Measurements from ENCODE around the gene AP2A1. TPM values are rescaled to one million over a fixed set of nuclear protein-coding genes. Genes with fewer than 3 reads are reported as not detected.

Gene AP2A1
- total RNA-seq, 1 donor from 2014 or later = 67.6 TPM

DNA sequence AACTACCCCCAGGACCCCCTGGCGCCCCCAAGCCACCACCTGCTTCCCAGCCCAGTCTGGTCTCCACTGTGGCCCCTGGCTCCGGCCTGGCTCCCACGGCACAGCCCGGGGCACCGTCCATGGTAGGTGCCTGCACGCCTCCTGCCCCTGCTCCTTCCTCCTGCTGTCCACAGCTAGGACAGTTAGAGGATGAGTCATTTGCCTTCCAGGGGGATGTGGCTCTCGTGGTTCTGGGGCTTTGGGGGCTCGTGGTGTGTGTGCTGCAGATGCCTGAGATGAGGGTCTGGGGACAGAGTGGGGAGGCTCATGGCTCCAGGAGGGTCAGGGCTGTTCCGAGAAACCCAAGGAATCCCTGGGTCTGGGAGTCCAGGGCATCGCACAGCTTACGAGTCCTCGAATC is 64.0 kb downstream of the AP2A1 start:
- TF ChIP-seq, protein P1, sequence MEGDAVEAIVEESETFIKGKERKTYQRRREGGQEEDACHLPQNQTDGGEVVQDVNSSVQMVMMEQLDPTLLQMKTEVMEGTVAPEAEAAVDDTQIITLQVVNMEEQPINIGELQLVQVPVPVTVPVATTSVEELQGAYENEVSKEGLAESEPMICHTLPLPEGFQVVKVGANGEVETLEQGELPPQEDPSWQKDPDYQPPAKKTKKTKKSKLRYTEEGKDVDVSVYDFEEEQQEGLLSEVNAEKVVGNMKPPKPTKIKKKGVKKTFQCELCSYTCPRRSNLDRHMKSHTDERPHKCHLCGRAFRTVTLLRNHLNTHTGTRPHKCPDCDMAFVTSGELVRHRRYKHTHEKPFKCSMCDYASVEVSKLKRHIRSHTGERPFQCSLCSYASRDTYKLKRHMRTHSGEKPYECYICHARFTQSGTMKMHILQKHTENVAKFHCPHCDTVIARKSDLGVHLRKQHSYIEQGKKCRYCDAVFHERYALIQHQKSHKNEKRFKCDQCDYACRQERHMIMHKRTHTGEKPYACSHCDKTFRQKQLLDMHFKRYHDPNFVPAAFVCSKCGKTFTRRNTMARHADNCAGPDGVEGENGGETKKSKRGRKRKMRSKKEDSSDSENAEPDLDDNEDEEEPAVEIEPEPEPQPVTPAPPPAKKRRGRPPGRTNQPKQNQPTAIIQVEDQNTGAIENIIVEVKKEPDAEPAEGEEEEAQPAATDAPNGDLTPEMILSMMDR (IDR thresholded peaks at IDR 0.05) = no peak
- no peaks in the 10 kb centered on the region for H3K27me3 ChIP-seq (ENCODE audit: low read depth)
- ATAC-seq (no peak), DNase-seq (no peak)
- no peaks in the 10 kb centered on the region for H3K4me1 ChIP-seq
- H3K9me3 ChIP-seq = no peaks in the 10 kb centered on the region
- intact Hi-C loops (cut with DNase I) = no loop called here
- no peak overlapping the region for H3K27ac ChIP-seq
- H3K4me3 ChIP-seq = no peak overlapping the region
- peaks cover 91% of the 10 kb centered on the region for H3K36me3 ChIP-seq

DNA sequence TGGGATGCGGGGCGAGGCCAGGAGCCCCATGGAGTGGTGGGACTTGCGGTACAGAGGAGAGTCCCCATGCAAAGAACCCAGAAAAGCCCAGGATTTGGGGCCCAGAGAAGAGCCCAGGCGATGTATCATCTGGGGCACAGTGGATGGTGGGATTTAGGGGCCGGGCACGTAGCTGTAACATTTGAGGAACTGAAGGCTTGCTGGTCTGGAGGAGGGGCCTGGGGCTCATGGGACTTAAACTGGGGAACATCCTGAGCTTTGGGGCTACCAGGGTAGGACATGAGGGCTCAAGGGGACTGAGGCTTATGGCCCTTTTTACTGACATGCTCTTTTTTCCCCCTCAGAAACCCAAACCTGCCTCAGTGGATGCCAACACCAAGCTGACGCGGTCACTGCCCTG is 64.8 kb downstream of the AP2A1 start:
- Histone ChIP-seq H3K36me3 (peaks cover 99% of the 10 kb centered on the region), H3K9me3 (no peaks in the 10 kb centered on the region), H3K4me1 (no peaks in the 10 kb centered on the region), H3K27ac (no peak overlapping the region), H3K27me3 (ENCODE audit: low read depth) (no peaks in the 10 kb centered on the region), H3K4me3 (no peak overlapping the region)
- TF ChIP-seq, protein P1 (IDR thresholded peaks at IDR 0.05) = no peak
- ATAC-seq (no peak), DNase-seq (no peak)
- intact Hi-C loops (cut with DNase I) = no loop called here

DNA sequence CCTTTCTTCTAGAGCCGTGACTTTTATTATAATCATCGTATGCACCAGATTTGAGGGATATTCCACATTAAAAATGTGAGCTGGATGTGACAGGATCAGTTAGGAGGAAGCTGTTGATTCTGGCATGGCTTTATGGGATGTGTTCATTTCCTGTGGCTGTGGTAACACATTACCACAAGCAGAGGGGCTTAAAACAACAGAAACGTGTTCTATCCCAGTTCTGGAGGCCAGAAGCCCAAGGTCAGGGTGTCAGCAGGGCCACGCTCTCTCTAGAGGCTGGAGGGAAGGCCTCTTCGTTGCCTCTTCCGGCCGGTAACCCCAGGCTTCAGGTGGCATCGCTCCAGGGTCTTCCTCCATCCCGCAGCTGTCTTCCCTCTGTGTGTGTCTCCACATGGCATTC is 65.8 kb downstream of the AP2A1 start:
- peaks cover 100% of the 10 kb centered on the region for H3K36me3 ChIP-seq
- H3K4me3 ChIP-seq = no peak overlapping the region
- no peaks in the 10 kb centered on the region for H3K9me3 ChIP-seq
- H3K27ac ChIP-seq = no peak overlapping the region
- no peaks in the 10 kb centered on the region for H3K27me3 ChIP-seq (ENCODE audit: low read depth)
- ATAC-seq (no peak), DNase-seq (no peak)
- intact Hi-C loops (cut with DNase I) = no loop called here
- TF ChIP-seq, protein P1 (IDR thresholded peaks at IDR 0.05) = no peak
- H3K4me1 ChIP-seq = no peaks in the 10 kb centered on the region

DNA sequence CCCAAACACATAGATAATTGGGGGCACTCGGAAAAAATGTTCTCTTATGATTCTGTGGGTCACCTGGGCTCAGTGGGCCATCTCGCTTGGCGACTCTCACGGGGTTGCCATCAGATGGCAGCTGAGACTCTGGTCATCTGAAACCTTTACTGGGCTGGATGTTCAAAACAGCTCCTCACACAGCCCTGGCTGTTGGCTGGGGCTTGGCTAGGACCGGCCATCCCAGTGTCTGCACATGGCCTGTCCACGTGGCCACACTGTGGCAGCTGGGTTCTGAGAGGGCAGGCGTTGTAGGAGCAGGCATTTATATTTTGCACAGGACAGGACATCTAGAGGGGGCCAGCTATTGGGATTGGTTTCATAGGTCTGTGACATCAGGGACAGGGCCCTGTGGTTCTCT is 66.8 kb downstream of the AP2A1 start:
- H3K36me3 ChIP-seq = peaks cover 100% of the 10 kb centered on the region
- no peak overlapping the region for H3K27ac ChIP-seq
- no peaks in the 10 kb centered on the region for H3K27me3 ChIP-seq (ENCODE audit: low read depth)
- ATAC-seq = no peak
- intact Hi-C loops (cut with DNase I) = no loop called here
- no peaks in the 10 kb centered on the region for H3K4me1 ChIP-seq
- TF ChIP-seq, protein P1 (IDR thresholded peaks at IDR 0.05) = no peak
- no peak overlapping the region for H3K4me3 ChIP-seq
- H3K9me3 ChIP-seq = no peaks in the 10 kb centered on the region
- no peak for DNase-seq

DNA sequence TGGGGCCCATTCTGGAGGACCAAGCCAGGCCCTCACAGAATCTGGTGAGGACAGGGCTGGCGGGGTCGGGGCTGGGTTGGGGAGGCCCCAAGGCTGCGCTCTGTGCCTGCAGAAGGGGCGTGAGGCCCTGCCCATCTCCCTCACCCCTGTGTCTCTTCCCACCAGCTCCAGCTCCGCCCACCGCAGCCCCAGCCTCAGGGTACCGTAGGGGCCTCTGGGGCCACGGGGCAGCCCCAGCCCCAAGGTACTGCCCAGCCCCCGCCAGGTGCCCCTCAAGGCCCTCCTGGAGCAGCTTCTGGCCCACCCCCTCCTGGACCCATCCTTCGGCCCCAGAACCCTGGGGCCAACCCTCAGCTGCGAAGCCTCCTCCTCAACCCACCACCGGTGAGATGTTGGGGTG is 68.8 kb downstream of the AP2A1 start:
- ATAC-seq (peak in 1 of 2 donors; percentile 25), DNase-seq (no peak)
- TF ChIP-seq, protein P1 (IDR thresholded peaks at IDR 0.05) = no peak
- Histone ChIP-seq H3K27ac (no peak overlapping the region), H3K4me3 (no peak overlapping the region), H3K27me3 (ENCODE audit: low read depth) (no peaks in the 10 kb centered on the region), H3K36me3 (peaks cover 97% of the 10 kb centered on the region), H3K9me3 (no peaks in the 10 kb centered on the region), H3K4me1 (no peaks in the 10 kb centered on the region)
- intact Hi-C loops (cut with DNase I) = no loop called here

Measured in lower lobe of right lung (tissue), 2 donors.